Measurements from ENCODE around the gene UPF2. TPM values are rescaled to one million over a fixed set of nuclear protein-coding genes. Genes with fewer than 3 reads are reported as not detected.

UPF2 gene
- polyA plus RNA-seq, 4 donors = 11.3 to 44.6 (median 29.7) TPM

DNA sequence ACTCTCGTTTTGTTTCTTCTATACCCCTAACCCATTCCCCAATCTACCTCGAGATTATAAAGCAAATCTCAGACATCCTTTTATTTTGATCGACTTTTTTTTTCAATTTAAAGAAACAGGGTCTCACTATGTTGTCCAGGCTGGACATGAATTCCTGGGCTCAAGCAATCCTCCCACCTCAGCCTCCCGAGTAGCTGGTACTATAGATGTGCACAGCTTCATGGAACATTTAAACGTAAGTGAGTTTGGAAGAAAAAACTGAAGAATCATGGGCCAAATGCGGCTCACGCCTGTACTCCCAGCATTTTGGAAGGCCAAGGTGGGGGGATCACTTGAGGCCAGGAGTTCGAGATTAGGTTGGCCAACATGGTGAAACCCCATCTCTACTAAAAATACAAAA, 96.0 kb downstream of the UPF2 start:
- WGBS, 3 donors = 93 to 96% (median 96%) methylated on average over 8 of the region's 8 CpGs
- Histone ChIP-seq H3K4me3 (ENCODE audit: low read depth in 1 of 3, low read length in 3 of 3) (no peak overlapping the region), H3K27ac (ENCODE audit: low read depth in 1 of 3, low read length in 2 of 3) (no peak overlapping the region), H3K27me3 (ENCODE audit: control insufficient read depth in 3 of 3, insufficient read depth in 3 of 3, low read length in 3 of 3) (no peaks in the 10 kb centered on the region), H3K9me3 (ENCODE audit: control insufficient read depth in 2 of 2, insufficient read depth in 1 of 2, low read depth in 1 of 2, low read length in 1 of 2) (no peaks in the 10 kb centered on the region), H3K36me3 (ENCODE audit: control insufficient read depth in 3 of 3, insufficient read depth in 2 of 3, low read depth in 1 of 3, low read length in 3 of 3) (peaks cover 6 to 23% (median 15%) of the 10 kb centered on the region in 3 donors), H3K4me1 (ENCODE audit: control insufficient read depth in 3 of 3, insufficient read depth in 2 of 3, low read depth in 1 of 3, low read length in 2 of 3) (no peaks in the 10 kb centered on the region)
- DNase-seq (no peak), FAIRE-seq (no peak)

DNA sequence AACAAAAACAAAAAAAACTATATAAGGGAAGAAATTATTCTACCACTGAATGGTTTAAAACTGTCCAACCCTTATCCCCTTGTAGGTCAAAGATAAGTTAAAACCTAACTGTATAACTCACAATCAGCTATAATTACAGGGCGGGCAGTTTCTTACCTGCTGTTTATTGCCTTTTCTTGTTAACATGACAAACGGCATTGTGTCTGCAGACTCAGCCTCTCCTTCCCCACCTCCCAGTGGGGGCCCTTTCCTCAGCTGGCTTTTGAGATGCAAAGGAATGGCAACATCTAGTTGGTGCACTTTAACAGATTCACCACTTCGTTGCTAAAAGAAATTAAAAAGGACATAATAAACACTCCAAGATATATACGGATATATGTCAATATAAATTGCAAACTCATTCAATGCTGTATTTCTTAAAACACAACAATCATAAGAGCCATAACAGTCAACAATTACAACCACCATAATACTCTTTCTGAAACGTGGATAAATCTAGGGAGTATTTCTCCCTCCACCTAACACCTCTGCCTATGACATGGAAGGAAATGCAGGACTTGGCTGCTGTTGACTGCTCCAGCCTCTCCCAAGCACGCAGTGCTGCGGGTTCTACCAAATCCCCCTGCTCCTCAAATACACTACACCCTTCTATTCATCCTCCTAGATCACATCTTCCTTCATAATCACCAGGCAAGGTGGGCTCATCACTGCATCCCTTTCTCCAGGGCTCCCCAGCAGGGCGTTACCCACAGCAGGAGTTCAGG, 106.0 kb downstream of the UPF2 start:
- peak in 1 of 2 donors; percentile 23 for DNase-seq
- 61 to 74% (median 67%) methylated on average over 8 of the region's 8 CpGs for WGBS, 3 donors
- H3K4me1 ChIP-seq (ENCODE audit: control insufficient read depth in 3 of 3, insufficient read depth in 2 of 3, low read depth in 1 of 3, low read length in 2 of 3) = peaks cover 0 to 3% (median 0%) of the 10 kb centered on the region in 3 donors
- no peak overlapping the region for H3K27ac ChIP-seq (ENCODE audit: low read depth in 1 of 3, low read length in 2 of 3)
- no peaks in the 10 kb centered on the region for H3K9me3 ChIP-seq (ENCODE audit: control insufficient read depth in 2 of 2, insufficient read depth in 1 of 2, low read depth in 1 of 2, low read length in 1 of 2)
- no peaks in the 10 kb centered on the region for H3K27me3 ChIP-seq (ENCODE audit: control insufficient read depth in 3 of 3, insufficient read depth in 3 of 3, low read length in 3 of 3)
- FAIRE-seq = no peak
- no peak overlapping the region for H3K4me3 ChIP-seq (ENCODE audit: low read depth in 1 of 3, low read length in 3 of 3)
- peaks cover 10 to 21% (median 15%) of the 10 kb centered on the region in 3 donors for H3K36me3 ChIP-seq (ENCODE audit: control insufficient read depth in 3 of 3, insufficient read depth in 2 of 3, low read depth in 1 of 3, low read length in 3 of 3)

DNA sequence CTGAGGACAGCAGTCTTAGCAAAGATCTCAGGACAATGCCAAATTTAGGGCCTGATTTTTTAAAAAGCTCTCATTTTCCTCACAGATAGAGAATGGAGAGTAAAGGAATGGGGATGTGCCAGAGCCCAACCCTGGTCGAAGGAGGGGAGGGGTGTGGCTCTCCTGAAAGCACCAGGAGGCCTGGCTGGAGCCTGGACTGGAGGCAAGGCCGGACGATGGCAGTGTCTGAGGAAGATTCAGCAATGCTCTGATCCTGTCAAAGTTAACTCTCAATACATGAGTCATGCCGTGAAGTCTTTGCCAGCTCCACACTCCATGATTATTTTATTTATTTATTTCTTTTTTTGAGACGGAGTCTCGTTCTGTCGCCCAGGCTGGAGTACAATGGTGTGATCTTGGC, 108.3 kb downstream of the UPF2 start:
- Histone ChIP-seq H3K27ac (ENCODE audit: low read depth in 1 of 3, low read length in 2 of 3) (no peak overlapping the region), H3K4me1 (ENCODE audit: control insufficient read depth in 3 of 3, insufficient read depth in 2 of 3, low read depth in 1 of 3, low read length in 2 of 3) (peaks cover 0 to 3% (median 0%) of the 10 kb centered on the region in 3 donors), H3K36me3 (ENCODE audit: control insufficient read depth in 3 of 3, insufficient read depth in 2 of 3, low read depth in 1 of 3, low read length in 3 of 3) (peaks cover 17 to 24% (median 18%) of the 10 kb centered on the region in 3 donors), H3K4me3 (ENCODE audit: low read depth in 1 of 3, low read length in 3 of 3) (no peak overlapping the region), H3K9me3 (ENCODE audit: control insufficient read depth in 2 of 2, insufficient read depth in 1 of 2, low read depth in 1 of 2, low read length in 1 of 2) (no peaks in the 10 kb centered on the region), H3K27me3 (ENCODE audit: control insufficient read depth in 3 of 3, insufficient read depth in 3 of 3, low read length in 3 of 3) (no peaks in the 10 kb centered on the region)
- 83 to 90% (median 83%) methylated on average over 7 of the region's 7 CpGs for WGBS, 3 donors
- DNase-seq = no peak
- FAIRE-seq = no peak

DNA sequence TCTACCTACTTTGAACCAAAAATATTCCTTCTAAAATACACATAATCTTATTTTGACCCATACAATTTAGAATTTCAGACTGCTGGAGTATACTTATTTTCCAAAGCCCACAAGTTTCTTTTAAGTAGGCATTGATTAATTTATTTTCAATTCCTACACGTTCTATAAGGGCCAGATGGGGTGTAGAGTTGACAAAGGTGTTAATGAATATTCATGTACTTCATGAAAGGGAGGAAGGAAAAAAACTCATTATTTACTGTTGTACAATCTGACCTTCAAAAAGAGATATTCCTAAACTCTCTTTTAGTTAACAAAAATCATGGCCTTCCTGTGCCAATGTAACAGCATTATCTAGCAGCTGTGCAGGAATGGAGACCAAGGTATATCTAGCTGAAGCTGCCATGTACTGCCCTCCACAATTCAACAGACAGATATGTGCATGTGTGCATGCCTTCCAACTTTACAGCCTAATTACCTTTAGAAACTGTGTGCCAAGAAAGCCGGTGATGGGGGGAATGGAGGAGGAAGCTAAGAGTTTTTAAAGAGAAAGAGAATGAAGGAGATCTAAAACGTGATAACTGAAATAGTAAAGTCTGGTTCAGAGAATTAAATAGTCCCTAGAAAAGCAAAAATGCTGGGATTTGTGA, 108.9 kb downstream of the UPF2 start:
- FAIRE-seq = no peak
- Histone ChIP-seq H3K9me3 (ENCODE audit: control insufficient read depth in 2 of 2, insufficient read depth in 1 of 2, low read depth in 1 of 2, low read length in 1 of 2) (no peaks in the 10 kb centered on the region), H3K27ac (ENCODE audit: low read depth in 1 of 3, low read length in 2 of 3) (no peak overlapping the region), H3K4me1 (ENCODE audit: control insufficient read depth in 3 of 3, insufficient read depth in 2 of 3, low read depth in 1 of 3, low read length in 2 of 3) (peaks cover 0 to 3% (median 0%) of the 10 kb centered on the region in 3 donors), H3K27me3 (ENCODE audit: control insufficient read depth in 3 of 3, insufficient read depth in 3 of 3, low read length in 3 of 3) (no peaks in the 10 kb centered on the region), H3K36me3 (ENCODE audit: control insufficient read depth in 3 of 3, insufficient read depth in 2 of 3, low read depth in 1 of 3, low read length in 3 of 3) (peaks cover 14 to 27% (median 17%) of the 10 kb centered on the region in 3 donors), H3K4me3 (ENCODE audit: low read depth in 1 of 3, low read length in 3 of 3) (no peak overlapping the region)
- 38 to 61% (median 59%) methylated on average over 3 of the region's 3 CpGs for WGBS, 3 donors
- no peak for DNase-seq

DNA sequence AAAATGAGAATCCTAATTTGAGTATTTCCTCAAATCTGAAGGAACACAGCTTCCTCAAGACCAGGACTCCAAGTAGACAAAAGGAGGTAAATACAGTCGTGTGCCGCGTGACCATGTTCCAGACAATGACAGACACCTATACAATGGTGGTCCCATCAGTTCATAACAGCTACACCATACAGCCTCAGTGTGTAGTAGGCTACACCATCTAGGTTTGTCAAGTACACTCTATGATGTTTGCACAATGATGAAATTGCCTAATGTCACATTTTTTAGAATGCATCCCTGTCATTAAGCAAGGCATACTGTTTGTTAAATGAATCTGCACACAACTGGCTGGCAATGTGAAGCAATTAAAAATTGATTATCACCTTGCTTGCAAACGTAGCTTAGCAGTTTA, 111.6 kb downstream of the UPF2 start:
- no peak overlapping the region for H3K27ac ChIP-seq (ENCODE audit: low read depth in 1 of 3, low read length in 2 of 3)
- H3K4me1 ChIP-seq (ENCODE audit: control insufficient read depth in 3 of 3, insufficient read depth in 2 of 3, low read depth in 1 of 3, low read length in 2 of 3) = no peaks in the 10 kb centered on the region
- FAIRE-seq (no peak), DNase-seq (no peak)
- H3K27me3 ChIP-seq (ENCODE audit: control insufficient read depth in 3 of 3, insufficient read depth in 3 of 3, low read length in 3 of 3) = no peaks in the 10 kb centered on the region
- peaks cover 13 to 45% (median 24%) of the 10 kb centered on the region in 3 donors for H3K36me3 ChIP-seq (ENCODE audit: control insufficient read depth in 3 of 3, insufficient read depth in 2 of 3, low read depth in 1 of 3, low read length in 3 of 3)
- H3K4me3 ChIP-seq (ENCODE audit: low read depth in 1 of 3, low read length in 3 of 3) = no peak overlapping the region
- WGBS, 3 donors = 94 to 97% (median 95%) methylated on average over 4 of the region's 4 CpGs
- no peaks in the 10 kb centered on the region for H3K9me3 ChIP-seq (ENCODE audit: control insufficient read depth in 2 of 2, insufficient read depth in 1 of 2, low read depth in 1 of 2, low read length in 1 of 2)

DNA sequence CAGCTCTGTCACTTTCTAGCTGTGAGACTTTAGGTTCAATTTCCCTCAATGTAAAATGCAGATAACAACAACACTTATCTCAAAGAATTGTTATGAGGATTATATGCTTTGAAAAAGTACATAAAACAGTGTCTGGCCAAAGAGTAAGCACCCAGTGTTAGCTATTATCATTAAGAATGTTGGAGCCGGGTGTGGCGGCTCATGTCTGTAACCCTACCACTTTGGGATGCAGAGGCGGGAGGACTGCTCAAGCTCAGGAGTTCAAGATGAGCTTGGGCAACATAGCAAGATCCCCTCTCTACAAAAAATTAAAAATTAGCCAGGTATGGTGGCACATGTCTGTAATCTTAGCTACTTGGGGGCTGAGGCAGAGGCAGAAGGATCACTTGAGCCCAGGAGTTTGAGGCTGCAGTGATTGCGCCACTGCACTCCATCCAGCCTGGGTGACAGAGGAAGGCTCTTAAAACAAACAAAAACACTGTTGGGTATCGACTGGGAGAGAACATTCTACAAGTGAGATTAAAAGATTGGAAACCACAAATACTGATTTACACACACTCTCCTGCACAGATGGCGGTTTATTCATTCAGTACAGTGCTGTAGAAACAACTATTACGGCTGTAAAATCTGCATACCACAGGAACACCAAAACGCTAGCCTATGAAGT, 112.2 kb downstream of the UPF2 start:
- no peak for FAIRE-seq
- H3K36me3 ChIP-seq (ENCODE audit: control insufficient read depth in 3 of 3, insufficient read depth in 2 of 3, low read depth in 1 of 3, low read length in 3 of 3) = peaks cover 17 to 47% (median 24%) of the 10 kb centered on the region in 3 donors
- H3K4me3 ChIP-seq (ENCODE audit: low read depth in 1 of 3, low read length in 3 of 3) = no peak overlapping the region
- no peak overlapping the region for H3K27ac ChIP-seq (ENCODE audit: low read depth in 1 of 3, low read length in 2 of 3)
- H3K9me3 ChIP-seq (ENCODE audit: control insufficient read depth in 2 of 2, insufficient read depth in 1 of 2, low read depth in 1 of 2, low read length in 1 of 2) = no peaks in the 10 kb centered on the region
- 93 to 98% (median 96%) methylated on average over 8 of the region's 8 CpGs for WGBS, 3 donors
- H3K27me3 ChIP-seq (ENCODE audit: control insufficient read depth in 3 of 3, insufficient read depth in 3 of 3, low read length in 3 of 3) = no peaks in the 10 kb centered on the region
- H3K4me1 ChIP-seq (ENCODE audit: control insufficient read depth in 3 of 3, insufficient read depth in 2 of 3, low read depth in 1 of 3, low read length in 2 of 3) = no peaks in the 10 kb centered on the region
- no peak for DNase-seq

DNA sequence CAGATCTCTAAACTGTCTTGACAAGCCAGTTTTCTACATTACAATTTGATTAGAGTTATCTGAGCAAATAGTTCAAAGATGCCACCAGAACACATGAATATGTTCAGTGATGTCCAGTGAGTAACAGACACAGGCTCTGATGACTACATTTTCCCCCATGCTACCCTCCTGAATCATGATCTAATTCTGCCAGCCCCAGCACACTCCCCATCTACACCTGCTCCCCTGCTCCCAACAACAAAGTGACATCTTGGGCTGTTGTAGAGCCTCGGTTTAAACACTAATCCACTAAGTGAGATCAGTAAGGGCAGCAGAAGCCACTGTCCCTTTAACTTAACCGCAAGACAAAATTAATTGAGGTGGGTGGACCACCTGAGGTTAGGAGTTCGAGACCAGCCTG, 114.9 kb downstream of the UPF2 start:
- 92 to 96% (median 93%) methylated on average over 3 of the region's 3 CpGs for WGBS, 3 donors
- peaks cover 16 to 54% (median 19%) of the 10 kb centered on the region in 3 donors for H3K36me3 ChIP-seq (ENCODE audit: control insufficient read depth in 3 of 3, insufficient read depth in 2 of 3, low read depth in 1 of 3, low read length in 3 of 3)

DNA sequence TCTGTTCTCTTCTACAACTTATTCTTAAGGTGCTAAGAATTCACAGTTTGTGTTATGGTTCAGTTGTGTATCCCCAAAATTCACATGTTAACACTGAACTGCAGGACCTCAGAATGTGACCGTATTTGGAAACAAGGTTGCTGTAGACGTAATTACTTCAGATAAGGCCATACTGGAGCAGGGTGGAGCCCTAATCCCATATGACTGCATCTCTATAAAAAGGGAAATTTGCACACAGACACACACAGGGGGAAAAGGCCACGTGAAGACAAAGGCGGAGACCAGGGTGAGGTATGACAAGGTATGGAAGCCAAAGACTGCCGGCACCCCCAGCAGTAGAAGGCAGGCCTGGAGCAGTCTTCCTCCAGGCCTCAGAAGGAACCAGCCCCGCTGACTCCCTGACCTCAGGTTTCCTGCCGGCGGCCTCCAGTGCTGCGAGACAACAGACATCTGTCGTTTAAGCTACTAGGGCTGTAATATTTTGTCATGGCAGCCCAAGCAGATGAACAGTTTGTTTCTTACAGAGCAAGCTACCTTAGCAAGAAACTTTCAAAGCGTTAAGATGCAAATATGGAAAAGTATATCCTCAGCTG, 120.7 kb downstream of the UPF2 start:
- FAIRE-seq (no peak), DNase-seq (no peak)
- H3K27me3 ChIP-seq (ENCODE audit: control insufficient read depth in 3 of 3, insufficient read depth in 3 of 3, low read length in 3 of 3) = no peaks in the 10 kb centered on the region
- H3K36me3 ChIP-seq (ENCODE audit: control insufficient read depth in 3 of 3, insufficient read depth in 2 of 3, low read depth in 1 of 3, low read length in 3 of 3) = peaks cover 12 to 41% (median 15%) of the 10 kb centered on the region in 3 donors
- H3K4me1 ChIP-seq (ENCODE audit: control insufficient read depth in 3 of 3, insufficient read depth in 2 of 3, low read depth in 1 of 3, low read length in 2 of 3) = no peaks in the 10 kb centered on the region
- H3K9me3 ChIP-seq (ENCODE audit: control insufficient read depth in 2 of 2, insufficient read depth in 1 of 2, low read depth in 1 of 2, low read length in 1 of 2) = no peaks in the 10 kb centered on the region
- no peak overlapping the region for H3K4me3 ChIP-seq (ENCODE audit: low read depth in 1 of 3, low read length in 3 of 3)
- WGBS, 3 donors = 75 to 90% (median 83%) methylated on average over 11 of the region's 11 CpGs
- H3K27ac ChIP-seq (ENCODE audit: low read depth in 1 of 3, low read length in 2 of 3) = no peak overlapping the region

More for the DNA sequence above, 114.9 kb downstream of the UPF2 start:
- H3K27me3 ChIP-seq (ENCODE audit: control insufficient read depth in 3 of 3, insufficient read depth in 3 of 3, low read length in 3 of 3) = no peaks in the 10 kb centered on the region
- FAIRE-seq (no peak), DNase-seq (no peak)
- H3K9me3 ChIP-seq (ENCODE audit: control insufficient read depth in 2 of 2, insufficient read depth in 1 of 2, low read depth in 1 of 2, low read length in 1 of 2) = no peaks in the 10 kb centered on the region
- H3K4me3 ChIP-seq (ENCODE audit: low read depth in 1 of 3, low read length in 3 of 3) = no peak overlapping the region
- no peak overlapping the region for H3K27ac ChIP-seq (ENCODE audit: low read depth in 1 of 3, low read length in 2 of 3)
- no peaks in the 10 kb centered on the region for H3K4me1 ChIP-seq (ENCODE audit: control insufficient read depth in 3 of 3, insufficient read depth in 2 of 3, low read depth in 1 of 3, low read length in 2 of 3)

All from small intestine (tissue), 7 donors.